CD8-positive, alpha-beta memory T cell (primary cell): ENCODE data around the gene CASR. TPM values are rescaled to one million over a fixed set of nuclear protein-coding genes. Genes with fewer than 3 reads are reported as not detected.

Source experiments
- CTCF ChIA-PET: fragments of 350-600 bp; sonication (Branson Sonifier 250); formaldehyde crosslinking; loops from one replicate; lab custom pipeline; 2021; ENCODE audit warnings: antibody characterized with exemption; lab: Charles Lee
- POLR2A ChIA-PET: fragments of 350-600 bp; sonication (Branson Sonifier 250); formaldehyde crosslinking; loops from one replicate; lab custom pipeline; 2021; ENCODE audit warnings: antibody characterized with exemption; lab: Charles Lee
- DNase-seq, 5 donors: peaks; one replicate each; pipeline versions ENCODE4 v3.0.0 to v3.0.0-alpha.2; 2020 to 2022; ENCODE audit warnings: mixed read lengths in 1 of 5
- H3K27ac ChIP-seq: one replicate; pipeline ENCODE4 v1.7.0; 2013; ENCODE audit warnings: low read depth, mild to moderate bottlenecking, low read length, moderate library complexity
- H3K27me3 ChIP-seq: 2 replicates; pipeline ENCODE4 v1.7.0; 2013; ENCODE audit warnings: low read length, mild to moderate bottlenecking; ENCODE audit not compliant: insufficient read depth, poor library complexity, severe bottlenecking
- H3K36me3 ChIP-seq: 2 replicates; pipeline ENCODE4 v1.7.0; 2013; ENCODE audit warnings: mild to moderate bottlenecking, low read length, moderate library complexity; ENCODE audit not compliant: insufficient read depth
- H3K4me1 ChIP-seq: 2 replicates; pipeline ENCODE4 v1.7.0; 2013; ENCODE audit warnings: mild to moderate bottlenecking, low read length, moderate library complexity; ENCODE audit not compliant: insufficient read depth
- H3K4me3 ChIP-seq: 2 replicates; pipeline ENCODE4 v1.7.0; 2013; ENCODE audit warnings: mild to moderate bottlenecking, low read length
- H3K9me3 ChIP-seq: 2 replicates; pipeline ENCODE4 v1.7.0; 2013; ENCODE audit warnings: mild to moderate bottlenecking, low read length
- H3K27ac Mint-ChIP-seq, 8 donors: one replicate each; pipeline ENCODE4 v1.8.0; 2020 to 2021; ENCODE audit warnings: mixed read lengths in 8 of 8, mild to moderate bottlenecking in 6 of 8, inconsistent platforms in 3 of 8, moderate library complexity in 3 of 8
- H3K27me3 Mint-ChIP-seq, 2 donors: one replicate each; pipeline ENCODE4 v1.8.0; 2020 to 2021; ENCODE audit warnings: mixed read lengths in 2 of 2, mild to moderate bottlenecking in 1 of 2, moderate library complexity in 1 of 2
- H3K36me3 Mint-ChIP-seq, 3 donors: one replicate each; pipeline ENCODE4 v1.8.0; 2020 to 2021; ENCODE audit warnings: mixed read lengths in 3 of 3, inconsistent platforms in 1 of 3, mild to moderate bottlenecking in 1 of 3
- H3K4me1 Mint-ChIP-seq, 3 donors: one replicate each; pipeline ENCODE4 v1.8.0; 2020 to 2021; ENCODE audit warnings: mixed read lengths in 3 of 3, inconsistent platforms in 1 of 3, mild to moderate bottlenecking in 1 of 3
- H3K4me3 Mint-ChIP-seq, 7 donors: one replicate each; pipeline ENCODE4 v1.8.0; 2020 to 2021; ENCODE audit warnings: mixed read lengths in 7 of 7, mild to moderate bottlenecking in 6 of 7, moderate library complexity in 4 of 7, inconsistent platforms in 2 of 7
- H3K9me3 Mint-ChIP-seq, 5 donors: one replicate each; pipeline ENCODE4 v1.8.0; 2020 to 2022; ENCODE audit warnings: mixed read lengths in 5 of 5, mild to moderate bottlenecking in 3 of 5, moderate library complexity in 2 of 5, inconsistent platforms in 1 of 5
- polyA plus RNA-seq: library from polyadenylated mRNA; unstranded; fragments of 300-500 nt; fragmentation: Illumina TruSeq; gene quantifications from one replicate; pipeline ENCODE4 v1.2.3, GENCODE V29; 2021
- total RNA-seq, 2 experiments: library from RNA; stranded (reverse); gene quantifications; one replicate each; pipeline ENCODE4 v1.2.3, GENCODE V29; 2021

CASR gene
- total and polyA plus RNA-seq, 3 experiments from 2014 or later = not detected

GRCh38 chr3:122217901-122218300, 34.4 kb downstream of the CASR start:
- H3K4me1 Mint-ChIP-seq = no peaks in the 10 kb centered on the region

GRCh38 chr3:122219242-122219872, 35.9 kb downstream of the CASR start:
- no peaks in the 10 kb centered on the region for H3K4me1 Mint-ChIP-seq
- POLR2A ChIA-PET = no interaction called here
- H3K36me3 ChIP-seq = no peaks in the 10 kb centered on the region
- H3K9me3 ChIP-seq = no peaks in the 10 kb centered on the region
- H3K9me3 Mint-ChIP-seq = peaks cover 0 to 6% (median 0%) of the 10 kb centered on the region in 5 donors
- CTCF ChIA-PET = no interaction called here
- no peaks in the 10 kb centered on the region for H3K27me3 ChIP-seq
- no peaks in the 10 kb centered on the region for H3K4me1 ChIP-seq
- no peaks in the 10 kb centered on the region for H3K36me3 Mint-ChIP-seq
- H3K27ac ChIP-seq = no peak overlapping the region
- H3K27me3 Mint-ChIP-seq = peaks cover 14 to 59% of the 10 kb centered on the region in 2 donors
- no peak overlapping the region for H3K4me3 ChIP-seq
- DNase-seq = no peak
- H3K27ac Mint-ChIP-seq = no peak overlapping the region
- H3K4me3 Mint-ChIP-seq = no peak overlapping the region

More at GRCh38 chr3:122217901-122218300, 34.4 kb downstream of the CASR start:
- peaks cover 0 to 4% (median 0%) of the 10 kb centered on the region in 5 donors for H3K9me3 Mint-ChIP-seq
- no peak for DNase-seq
- no peaks in the 10 kb centered on the region for H3K36me3 Mint-ChIP-seq
- POLR2A ChIA-PET = no interaction called here
- CTCF ChIA-PET = no interaction called here
- Histone ChIP-seq H3K27ac (no peak overlapping the region), H3K36me3 (no peaks in the 10 kb centered on the region), H3K4me3 (no peak overlapping the region), H3K27me3 (no peaks in the 10 kb centered on the region), H3K9me3 (no peaks in the 10 kb centered on the region), H3K4me1 (no peaks in the 10 kb centered on the region)
- no peak overlapping the region for H3K4me3 Mint-ChIP-seq
- no peak overlapping the region for H3K27ac Mint-ChIP-seq
- peaks cover 13 to 61% of the 10 kb centered on the region in 2 donors for H3K27me3 Mint-ChIP-seq

GRCh38 chr3:122227036-122227781, 43.7 kb downstream of the CASR start:
- no peaks in the 10 kb centered on the region for H3K36me3 ChIP-seq
- H3K9me3 Mint-ChIP-seq = peaks cover 0 to 2% (median 0%) of the 10 kb centered on the region in 5 donors
- POLR2A ChIA-PET = no interaction called here

GRCh38 chr3:122230174-122230573, 46.7 kb downstream of the CASR start:
- Mint-ChIP-seq H3K4me1 (peaks cover 4 to 14% (median 9%) of the 10 kb centered on the region in 3 donors), H3K9me3 (peaks cover 0 to 2% (median 0%) of the 10 kb centered on the region in 5 donors), H3K36me3 (peaks cover 0 to 3% (median 0%) of the 10 kb centered on the region in 3 donors), H3K27ac (no peak overlapping the region), H3K4me3 (no peak overlapping the region), H3K27me3 (peaks cover 10 to 28% of the 10 kb centered on the region in 2 donors)
- no peak for DNase-seq
- Histone ChIP-seq H3K9me3 (no peaks in the 10 kb centered on the region), H3K36me3 (no peaks in the 10 kb centered on the region), H3K27ac (no peak overlapping the region), H3K4me3 (no peak overlapping the region), H3K4me1 (no peaks in the 10 kb centered on the region), H3K27me3 (no peaks in the 10 kb centered on the region)
- ChIA-PET CTCF (no interaction called here), POLR2A (no interaction called here)

More at GRCh38 chr3:122227036-122227781, 43.7 kb downstream of the CASR start:
- H3K4me1 Mint-ChIP-seq = peaks cover 0 to 2% (median 0%) of the 10 kb centered on the region in 3 donors
- Histone ChIP-seq H3K27ac (no peak overlapping the region), H3K4me1 (no peaks in the 10 kb centered on the region), H3K4me3 (no peak overlapping the region), H3K27me3 (no peaks in the 10 kb centered on the region), H3K9me3 (no peaks in the 10 kb centered on the region)
- CTCF ChIA-PET = interaction anchor here (1.4 kb wide), 1 partner anchor 11 kb away, joined by 3 read pairs; no protein-coding TSS in a partner anchor
- no peak overlapping the region for H3K4me3 Mint-ChIP-seq
- no peak overlapping the region for H3K27ac Mint-ChIP-seq
- DNase-seq = no peak
- H3K36me3 Mint-ChIP-seq = peaks cover 0 to 3% (median 0%) of the 10 kb centered on the region in 3 donors
- H3K27me3 Mint-ChIP-seq = peaks cover 11 to 22% of the 10 kb centered on the region in 2 donors

GRCh38 chr3:122231465-122232157, 48.1 kb downstream of the CASR start:
- Mint-ChIP-seq H3K36me3 (peaks cover 0 to 3% (median 0%) of the 10 kb centered on the region in 3 donors), H3K4me1 (peaks cover 4 to 14% (median 9%) of the 10 kb centered on the region in 3 donors), H3K4me3 (no peak overlapping the region), H3K9me3 (no peaks in the 10 kb centered on the region), H3K27me3 (peaks cover 10 to 29% of the 10 kb centered on the region in 2 donors), H3K27ac (no peak overlapping the region)
- ChIA-PET POLR2A (no interaction called here), CTCF (no interaction called here)
- no peak overlapping the region for H3K27ac ChIP-seq
- H3K4me1 ChIP-seq = no peaks in the 10 kb centered on the region
- H3K27me3 ChIP-seq = no peaks in the 10 kb centered on the region
- H3K4me3 ChIP-seq = no peak overlapping the region
- no peaks in the 10 kb centered on the region for H3K9me3 ChIP-seq
- DNase-seq = no peak
- no peaks in the 10 kb centered on the region for H3K36me3 ChIP-seq

GRCh38 chr3:122232485-122232884, 49.0 kb downstream of the CASR start:
- H3K9me3 Mint-ChIP-seq = no peaks in the 10 kb centered on the region
- H3K36me3 Mint-ChIP-seq = peaks cover 0 to 3% (median 0%) of the 10 kb centered on the region in 3 donors
- H3K9me3 ChIP-seq = no peaks in the 10 kb centered on the region
- H3K4me1 ChIP-seq = no peaks in the 10 kb centered on the region
- no peak overlapping the region for H3K27ac ChIP-seq
- no peaks in the 10 kb centered on the region for H3K36me3 ChIP-seq
- ChIA-PET CTCF (no interaction called here), POLR2A (no interaction called here)
- H3K4me3 ChIP-seq = no peak overlapping the region
- H3K27me3 Mint-ChIP-seq = peaks cover 13 to 29% of the 10 kb centered on the region in 2 donors
- no peak for DNase-seq
- peaks cover 4 to 14% (median 9%) of the 10 kb centered on the region in 3 donors for H3K4me1 Mint-ChIP-seq
- H3K27me3 ChIP-seq = no peaks in the 10 kb centered on the region
- H3K27ac Mint-ChIP-seq = no peak overlapping the region
- no peak overlapping the region for H3K4me3 Mint-ChIP-seq

- H3K36me3 ChIP-seq = no peaks in the 10 kb centered on the region
- H3K4me3 ChIP-seq = no peak overlapping the region
- no peak for DNase-seq
- ChIA-PET POLR2A (no interaction called here), CTCF (no interaction called here)
- no peak overlapping the region for H3K27ac ChIP-seq
- H3K27me3 Mint-ChIP-seq = peaks cover 16 to 29% of the 10 kb centered on the region in 2 donors
- H3K4me3 Mint-ChIP-seq = no peak overlapping the region
- peaks cover 4 to 14% (median 9%) of the 10 kb centered on the region in 3 donors for H3K4me1 Mint-ChIP-seq
- H3K4me1 ChIP-seq = no peaks in the 10 kb centered on the region
- peaks cover 0 to 3% (median 0%) of the 10 kb centered on the region in 3 donors for H3K36me3 Mint-ChIP-seq
- no peaks in the 10 kb centered on the region for H3K9me3 ChIP-seq
- H3K27me3 ChIP-seq = no peaks in the 10 kb centered on the region
- peak overlapping the region in 1 of 8 donors; percentile 21 for H3K27ac Mint-ChIP-seq
- H3K9me3 Mint-ChIP-seq = no peaks in the 10 kb centered on the region
Observed at GRCh38 chr3:122233101-122233952, 49.9 kb downstream of the CASR start.
